Endodermal cell (in vitro differentiated cells): Measurements from ENCODE around the gene IGLL5. TPM values are rescaled to one million over a fixed set of nuclear protein-coding genes. Genes with fewer than 3 reads are reported as not detected.

Source experiments
- DNase-seq: peaks from one replicate; pipeline ENCODE4 v3.0.0-alpha.2; 2017
- H3K27ac ChIP-seq: 2 replicates; pipeline ENCODE4 v1.5.1; 2013; ENCODE audit warnings: mild to moderate bottlenecking, low read depth, low read length, moderate library complexity
- H3K27me3 ChIP-seq: 2 replicates; pipeline ENCODE4 v1.6.1; 2013; ENCODE audit warnings: mild to moderate bottlenecking, low read length, moderate library complexity; ENCODE audit not compliant: insufficient read depth, control insufficient read depth, poor library complexity, severe bottlenecking
- H3K36me3 ChIP-seq: 2 replicates; pipeline ENCODE4 v1.7.0; 2013; ENCODE audit warnings: mild to moderate bottlenecking, low read length, moderate library complexity; ENCODE audit not compliant: control insufficient read depth, insufficient read depth
- H3K4me1 ChIP-seq: one replicate; pipeline ENCODE4 v1.7.0; 2013; ENCODE audit warnings: low read length; ENCODE audit not compliant: control insufficient read depth, insufficient read depth
- H3K4me3 ChIP-seq: 2 replicates; pipeline ENCODE4 v1.5.1; 2013; ENCODE audit warnings: mild to moderate bottlenecking, low read length, moderate library complexity
- H3K9ac ChIP-seq: 2 replicates; pipeline ENCODE4 v1.6.1; 2013; ENCODE audit warnings: mild to moderate bottlenecking, low read length, moderate library complexity; ENCODE audit not compliant: poor library complexity, severe bottlenecking; ENCODE audit errors: extremely low read depth
- H3K9me3 ChIP-seq: 2 replicates; pipeline ENCODE4 v1.6.1; 2013; ENCODE audit warnings: mild to moderate bottlenecking, low read length, moderate library complexity; ENCODE audit not compliant: control insufficient read depth
- H3K27ac Mint-ChIP-seq: 2 replicates; pipeline ENCODE4 v1.8.0; 2020; ENCODE audit warnings: mixed read lengths
- H3K27me3 Mint-ChIP-seq: 2 replicates; pipeline ENCODE4 v1.8.0; 2021; ENCODE audit warnings: mild to moderate bottlenecking, mixed read lengths; ENCODE audit not compliant: insufficient read depth
- H3K36me3 Mint-ChIP-seq: 2 replicates; pipeline ENCODE4 v1.8.0; 2020; ENCODE audit warnings: low read depth, mixed read lengths
- H3K4me1 Mint-ChIP-seq: 2 replicates; pipeline ENCODE4 v1.8.0; 2020; ENCODE audit warnings: mixed read lengths
- H3K4me3 Mint-ChIP-seq: 2 replicates; pipeline ENCODE4 v1.8.0; 2020; ENCODE audit warnings: mild to moderate bottlenecking, moderate library complexity, mixed read lengths
- H3K9me3 Mint-ChIP-seq: 2 replicates; pipeline ENCODE4 v1.8.0; 2020; ENCODE audit warnings: mild to moderate bottlenecking, mixed read lengths
- CTCF ChIP-seq: fragments of 200-600 bp; sonication (generic); conservative IDR thresholded peaks from 2 replicates; pipeline ENCODE4 v1.5.0; 2021; ENCODE audit warnings: antibody characterized with exemption, mild to moderate bottlenecking
- WGBS, 2 experiments: methylation state at CpG; one replicate each; pipeline versions ENCODE4 v1.1.5 to v1.1.7; 2013; ENCODE audit warnings: missing lambda C conversion rate in 2 of 2, mixed read lengths in 1 of 2; ENCODE audit not compliant: insufficient coverage in 1 of 2, insufficient read length in 1 of 2; 5-methylcytosine and 5-hydroxymethylcytosine counted together
- total RNA-seq, 2 donors: library from RNA; stranded (reverse); fragmentation: NEBNext Ultra II Directional in 1 of 2; extraction: Animal tissue kit (Norgen Biotek cat#: 25700) in 1 of 2; gene quantifications; 2 replicates in 1 of 2; 3 replicates in 1 of 2; pipeline ENCODE4 v1.2.1, GENCODE V29; 2021

IGLL5 gene
- total RNA-seq, 2 donors from 2014 or later: not detected

GRCh38 chr22:22916215-22916951 is 28.8 kb downstream of the IGLL5 start:
- no peaks in the 10 kb centered on the region for H3K9me3 Mint-ChIP-seq
- no peak for DNase-seq
- peaks cover 56% of the 10 kb centered on the region for H3K27me3 Mint-ChIP-seq
- Histone ChIP-seq H3K4me3 (no peak overlapping the region), H3K4me1 (no peaks in the 10 kb centered on the region), H3K27me3 (peaks cover 2% of the 10 kb centered on the region), H3K27ac (no peak overlapping the region), H3K36me3 (no peaks in the 10 kb centered on the region), H3K9me3 (no peaks in the 10 kb centered on the region), H3K9ac (no peak overlapping the region)
- H3K36me3 Mint-ChIP-seq: no peaks in the 10 kb centered on the region
- WGBS, 2 experiments: 82 to 84% methylated on average over 7 to 10 of the region's 10 CpGs
- H3K4me1 Mint-ChIP-seq: peaks cover 3% of the 10 kb centered on the region
- no peak for TF ChIP-seq CTCF
- H3K4me3 Mint-ChIP-seq: no peak overlapping the region
- no peak overlapping the region for H3K27ac Mint-ChIP-seq

- no peak overlapping the region for H3K27ac ChIP-seq
- H3K27ac Mint-ChIP-seq: no peak overlapping the region
- no peak overlapping the region for H3K4me3 Mint-ChIP-seq
- H3K9me3 ChIP-seq: no peaks in the 10 kb centered on the region
- H3K9ac ChIP-seq: no peak overlapping the region
- TF ChIP-seq CTCF: no peak
- H3K27me3 ChIP-seq: no peaks in the 10 kb centered on the region
- H3K27me3 Mint-ChIP-seq: peaks cover 56% of the 10 kb centered on the region
- H3K4me1 ChIP-seq: no peaks in the 10 kb centered on the region
- 89% methylated on average over 3 of the region's 3 CpGs; no CpG with 5 or more reads in 1 of the 2 experiments for WGBS, 2 experiments
- no peaks in the 10 kb centered on the region for H3K9me3 Mint-ChIP-seq
- H3K36me3 ChIP-seq: no peaks in the 10 kb centered on the region
- no peak for DNase-seq
- no peaks in the 10 kb centered on the region for H3K36me3 Mint-ChIP-seq
- peaks cover 3% of the 10 kb centered on the region for H3K4me1 Mint-ChIP-seq
- H3K4me3 ChIP-seq: no peak overlapping the region
Observed at GRCh38 chr22:22916952-22917290, 29.3 kb downstream of the IGLL5 start.

- Mint-ChIP-seq H3K4me1 (peaks cover 3% of the 10 kb centered on the region), H3K27me3 (peaks cover 53% of the 10 kb centered on the region), H3K4me3 (no peak overlapping the region), H3K9me3 (no peaks in the 10 kb centered on the region), H3K27ac (no peak overlapping the region), H3K36me3 (no peaks in the 10 kb centered on the region)
- H3K27me3 ChIP-seq: no peaks in the 10 kb centered on the region
- no peak overlapping the region for H3K27ac ChIP-seq
- no peaks in the 10 kb centered on the region for H3K4me1 ChIP-seq
- no peaks in the 10 kb centered on the region for H3K36me3 ChIP-seq
- no peak for TF ChIP-seq CTCF
- no peak overlapping the region for H3K9ac ChIP-seq
- DNase-seq: no peak
- H3K9me3 ChIP-seq: no peaks in the 10 kb centered on the region
- 91 to 100% methylated on average over 1 to 4 of the region's 4 CpGs for WGBS, 2 experiments
- no peak overlapping the region for H3K4me3 ChIP-seq
Observed at GRCh38 chr22:22917377-22917776, 29.8 kb downstream of the IGLL5 start.
